IMR-90 (cell line): ENCODE measurements around the gene AGTPBP1. TPM values are rescaled to one million over a fixed set of nuclear protein-coding genes. Genes with fewer than 3 reads are reported as not detected.

Source experiments
- ATAC-seq: fragments of 200-7000 bp; cut with Tn5 transposase; 2 replicates; pipeline ENCODE4 v1.9.1; 2020; ENCODE audit warnings: low read depth, mild to moderate bottlenecking, moderate library complexity
- BruUV-seq: library from RNA; stranded (reverse); fragments of 400-500 nt; replicated peaks from 2 replicates; lab custom pipeline; 2021; lab: Mats Ljungman, UMichigan
- CTCF ChIA-PET: fragments of 300-600 bp; formaldehyde crosslinking; extraction: SDS; loops from one replicate; lab custom pipeline; 2021; ENCODE audit warnings: antibody characterized with exemption; lab: Yijun Ruan, JAX
- POLR2A ChIA-PET: fragments of 300-600 bp; sonication (Branson Sonifier 250); formaldehyde crosslinking; loops from one replicate; lab custom pipeline; 2022; ENCODE audit warnings: antibody characterized with exemption; ENCODE audit not compliant: unreplicated experiment; lab: Charles Lee
- DNase-seq: peaks from one replicate; pipeline ENCODE4 v3.0.0; 2013
- H2AFZ ChIP-seq: replicated peaks from 2 replicates; pipeline ENCODE3; 2013; ENCODE audit warnings: low read length, mild to moderate bottlenecking; ENCODE audit not compliant: poor library complexity
- H2AK5ac ChIP-seq: 2 replicates; pipeline ENCODE4 v1.6.1; 2013; ENCODE audit warnings: low read depth, low read length, inconsistent platforms
- H2AK9ac ChIP-seq: replicated peaks from 2 replicates; pipeline ENCODE3; 2013; ENCODE audit warnings: mild to moderate bottlenecking, low read depth, low read length, moderate library complexity; ENCODE audit not compliant: poor library complexity
- H2BK120ac ChIP-seq: 2 replicates; pipeline ENCODE4 v1.6.1; 2013; ENCODE audit warnings: low read depth, low read length, inconsistent platforms
- H2BK15ac ChIP-seq: 3 replicates; pipeline ENCODE4 v1.6.1; 2013; ENCODE audit warnings: low read depth, low read length, inconsistent platforms
- H2BK20ac ChIP-seq: 2 replicates; pipeline ENCODE4 v1.6.1; 2013; ENCODE audit warnings: low read depth, mild to moderate bottlenecking, inconsistent platforms, low read length, moderate library complexity
- H2BK5ac ChIP-seq: 2 replicates; pipeline ENCODE4 v1.6.1; 2013; ENCODE audit warnings: mild to moderate bottlenecking, low read depth, low read length, inconsistent platforms; ENCODE audit not compliant: poor library complexity, severe bottlenecking
- H3K14ac ChIP-seq: replicated peaks from 2 replicates; pipeline ENCODE4 v1.6.1; 2013; ENCODE audit warnings: low read depth, low read length, inconsistent platforms
- H3K18ac ChIP-seq: 2 replicates; pipeline ENCODE4 v1.6.1; 2013; ENCODE audit warnings: low read depth, low read length, control low read depth
- H3K23ac ChIP-seq: 2 replicates; pipeline ENCODE4 v1.6.1; 2013; ENCODE audit warnings: low read depth, low read length, inconsistent platforms
- H3K27ac ChIP-seq: 2 replicates; pipeline ENCODE4 v1.5.1; 2013; ENCODE audit warnings: mild to moderate bottlenecking, control low read depth, low read length; ENCODE audit not compliant: insufficient read depth
- H3K27me3 ChIP-seq: 2 replicates; pipeline ENCODE4 v1.6.1; 2013; ENCODE audit warnings: low read length; ENCODE audit not compliant: control insufficient read depth, insufficient read depth
- H3K36me3 ChIP-seq: 2 replicates; pipeline ENCODE4 v1.6.1; 2013; ENCODE audit warnings: low read length, mixed read lengths; ENCODE audit not compliant: control insufficient read depth, insufficient read depth
- H3K4ac ChIP-seq: 2 replicates; pipeline ENCODE4 v1.6.1; 2013; ENCODE audit warnings: low read depth, low read length, inconsistent platforms
- H3K4me1 ChIP-seq: 2 replicates; pipeline ENCODE4 v1.6.1; 2013; ENCODE audit warnings: low read length, mixed read lengths; ENCODE audit not compliant: control insufficient read depth, insufficient read depth
- H3K4me2 ChIP-seq: 2 replicates; pipeline ENCODE4 v1.6.1; 2013; ENCODE audit warnings: low read depth, mild to moderate bottlenecking, control low read depth, low read length, moderate library complexity
- H3K4me3 ChIP-seq: 2 replicates; pipeline ENCODE4 v1.5.1; 2013; ENCODE audit warnings: low read depth, mild to moderate bottlenecking, control low read depth, low read length, moderate library complexity; ENCODE audit not compliant: insufficient read depth
- H3K56ac ChIP-seq: 2 replicates; pipeline ENCODE4 v1.6.1; 2013; ENCODE audit warnings: low read length, inconsistent platforms; ENCODE audit not compliant: insufficient read depth; ENCODE audit errors: extremely low read depth
- H3K79me1 ChIP-seq, 2 experiments: 2 replicates each; pipeline ENCODE4 v1.6.1; 2013; ENCODE audit warnings: low read length in 2 of 2, inconsistent platforms in 1 of 2, low read depth in 1 of 2
- H3K9ac ChIP-seq: 2 replicates; pipeline ENCODE4 v1.6.1; 2013; ENCODE audit warnings: low read depth, low read length, control low read depth
- H3K9me1 ChIP-seq: 2 replicates; pipeline ENCODE4 v1.6.1; 2013; ENCODE audit warnings: low read length, inconsistent platforms; ENCODE audit not compliant: insufficient read depth
- H3K9me3 ChIP-seq: 2 replicates; pipeline ENCODE4 v1.6.1; 2013; ENCODE audit warnings: low read length; ENCODE audit not compliant: control insufficient read depth, insufficient read depth
- H4K20me1 ChIP-seq: 2 replicates; pipeline ENCODE4 v1.6.1; 2013; ENCODE audit warnings: low read length, inconsistent platforms; ENCODE audit not compliant: insufficient read depth
- H4K5ac ChIP-seq: 2 replicates; pipeline ENCODE4 v1.6.1; 2013; ENCODE audit warnings: mild to moderate bottlenecking, low read depth, low read length, control low read depth
- H4K8ac ChIP-seq, 2 experiments: 2 replicates each; pipeline ENCODE4 v1.6.1; 2013; ENCODE audit warnings: low read depth in 2 of 2, low read length in 2 of 2, control low read depth in 1 of 2, inconsistent platforms in 1 of 2
- H4K91ac ChIP-seq: 2 replicates; pipeline ENCODE4 v1.6.1; 2013; ENCODE audit warnings: low read depth, low read length, inconsistent platforms; ENCODE audit not compliant: insufficient read depth
- CEBPB ChIP-seq: IDR thresholded peaks from 2 replicates; pipeline ENCODE4 v1.6.1; 2012; ENCODE audit warnings: low read depth, low read length, improper control_type of control experiment
- ELK1 ChIP-seq: fragments of 150-350 bp; IDR thresholded peaks from 2 replicates; pipeline ENCODE4 v1.6.1; 2016; ENCODE audit warnings: low read depth, mild to moderate bottlenecking, low read length, moderate library complexity, borderline replicate concordance
- MAFK ChIP-seq: IDR thresholded peaks from 2 replicates; pipeline ENCODE4 v1.6.1; 2012; ENCODE audit warnings: low read depth, low read length, improper control_type of control experiment
- MAZ ChIP-seq: IDR thresholded peaks from 2 replicates; pipeline ENCODE4 v1.6.1; 2012; ENCODE audit warnings: low read depth, mild to moderate bottlenecking, low read length, improper control_type of control experiment, moderate library complexity, borderline replicate concordance
- NFE2L2 ChIP-seq: fragments of 150-350 bp; IDR thresholded peaks from 2 replicates; pipeline ENCODE4 v1.6.1; 2016; ENCODE audit warnings: low read depth, mild to moderate bottlenecking, low read length
- POLR2A ChIP-seq: IDR thresholded peaks from 2 replicates; pipeline ENCODE4 v1.6.1; 2012; ENCODE audit warnings: mild to moderate bottlenecking, low read depth, low read length
- RAD21 ChIP-seq: IDR thresholded peaks from 2 replicates; pipeline ENCODE4 v1.6.1; 2012; ENCODE audit warnings: low read length, improper control_type of control experiment
- RCOR1 ChIP-seq: IDR thresholded peaks from 2 replicates; pipeline ENCODE4 v1.6.1; 2012; ENCODE audit warnings: mild to moderate bottlenecking, low read length, improper control_type of control experiment; ENCODE audit not compliant: insufficient replicate concordance
- RFX5 ChIP-seq: IDR thresholded peaks from 2 replicates; pipeline ENCODE4 v1.8.0; 2012; ENCODE audit warnings: low read depth, mild to moderate bottlenecking, low read length, moderate library complexity
- USF2 ChIP-seq: fragments of 150-350 bp; IDR thresholded peaks from 2 replicates; pipeline ENCODE4 v1.6.1; 2017; ENCODE audit warnings: mild to moderate bottlenecking, antibody characterized with exemption, low read length, low read depth
- WGBS, 2 experiments: methylation state at CpG; one replicate each; pipeline versions ENCODE4 v1.1.5 to v1.1.7; 2013; ENCODE audit warnings: missing lambda C conversion rate in 2 of 2; ENCODE audit not compliant: insufficient read length in 1 of 2; ENCODE audit errors: extremely low coverage in 2 of 2; 5-methylcytosine and 5-hydroxymethylcytosine counted together
- dilution Hi-C: fragments of 300-500 bp; cut with HindIII; formaldehyde crosslinking; loops from one replicate; pipeline ENCODE4 v1.14.3; 2018; ENCODE audit warnings: low sequenced_read_pairs; ENCODE audit not compliant: unreplicated experiment
- in situ Hi-C: fragments of 300-500 bp; cut with MboI; formaldehyde crosslinking; loops from 3 replicates; pipeline ENCODE4 v1.14.3; 2019; ENCODE audit warnings: low sequenced_read_pairs, inconsistent platforms, mixed read lengths
- intact Hi-C: fragments of 100-400 bp; cut with micrococcal nuclease; formaldehyde crosslinking; loops from 2 replicates; pipeline ENCODE4 v1.10.0; 2022
- polyA plus RNA-seq, 3 experiments: library from polyadenylated mRNA; depleted of rRNA; stranded (reverse); fragments of >200 nt; gene quantifications; 2 replicates each; pipeline ENCODE4 v1.2.3, GENCODE V29; 2012; ENCODE audit warnings: low replicate concordance in 1 of 3
- total RNA-seq: library from RNA; depleted of rRNA; stranded (reverse); fragments of >200 nt; gene quantifications from 2 replicates; pipeline ENCODE4 v1.2.3, GENCODE V29; 2012
- TF ChIP-seq, protein P1 (sequence below): conservative IDR thresholded peaks from 2 replicates; pipeline ENCODE4 v1.5.1; 2012; ENCODE audit warnings: mild to moderate bottlenecking, low read depth, low read length, improper control_type of control experiment

The AGTPBP1 gene
- total and polyA plus RNA-seq, 2 of the 4 experiments (the other 2 are of a cell fraction): 3.3 to 9.0 TPM

DNA sequence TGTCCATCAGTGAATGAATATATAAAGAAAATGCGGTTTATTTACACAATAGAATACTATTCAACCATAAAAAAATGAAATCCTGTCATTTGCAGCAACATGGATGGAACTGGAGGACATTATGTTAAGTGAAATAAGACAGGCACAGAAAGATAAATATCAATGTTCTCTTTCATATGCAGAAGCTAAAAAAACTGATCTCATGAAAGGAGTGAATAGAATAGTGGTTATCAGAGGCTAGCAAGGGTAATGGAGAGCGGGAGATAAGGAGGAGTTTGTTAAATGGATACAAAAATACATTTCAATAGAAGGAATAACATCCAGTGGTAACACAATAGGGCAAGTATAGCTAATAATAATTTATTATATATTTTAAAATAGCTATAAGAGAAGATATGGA is 65.0 kb downstream of the AGTPBP1 start:
- Histone ChIP-seq H3K4me2 (no peak overlapping the region), H3K9me3 (no peaks in the 10 kb centered on the region), H2BK120ac (no peak overlapping the region), H3K27me3 (no peaks in the 10 kb centered on the region), H3K23ac (no peak overlapping the region), H2AFZ (no peak overlapping the region), H4K20me1 (no peaks in the 10 kb centered on the region), H3K56ac (no peak overlapping the region), H3K4me1 (no peaks in the 10 kb centered on the region), H4K5ac (no peak overlapping the region), H3K9ac (no peak overlapping the region), H2AK9ac (no peak overlapping the region), H3K9me1 (no peaks in the 10 kb centered on the region), H2BK5ac (no peak overlapping the region), H2BK15ac (no peak overlapping the region), H3K14ac (no peak overlapping the region), H3K79me1 (no peaks in the 10 kb centered on the region), H2BK20ac (no peak overlapping the region), H4K91ac (no peak overlapping the region), H4K8ac (no peak overlapping the region), H3K27ac (no peak overlapping the region), H3K18ac (no peak overlapping the region), H3K4me3 (no peak overlapping the region), H2AK5ac (no peak overlapping the region), H3K4ac (no peak overlapping the region), H3K36me3 (no peaks in the 10 kb centered on the region)
- intact Hi-C loops (no loop called here), in situ Hi-C loops (no loop called here), dilution Hi-C loops (no loop called here)
- ATAC-seq (no peak), DNase-seq (no peak)
- POLR2A ChIA-PET: no interaction called here
- TF ChIP-seq RAD21 (no peak), MAZ (no peak), USF2 (no peak), NFE2L2 (no peak), RCOR1 (no peak), MAFK (no peak), ELK1 (no peak), CEBPB (no peak), RFX5 (no peak), POLR2A (no peak)
- TF ChIP-seq, protein P1, sequence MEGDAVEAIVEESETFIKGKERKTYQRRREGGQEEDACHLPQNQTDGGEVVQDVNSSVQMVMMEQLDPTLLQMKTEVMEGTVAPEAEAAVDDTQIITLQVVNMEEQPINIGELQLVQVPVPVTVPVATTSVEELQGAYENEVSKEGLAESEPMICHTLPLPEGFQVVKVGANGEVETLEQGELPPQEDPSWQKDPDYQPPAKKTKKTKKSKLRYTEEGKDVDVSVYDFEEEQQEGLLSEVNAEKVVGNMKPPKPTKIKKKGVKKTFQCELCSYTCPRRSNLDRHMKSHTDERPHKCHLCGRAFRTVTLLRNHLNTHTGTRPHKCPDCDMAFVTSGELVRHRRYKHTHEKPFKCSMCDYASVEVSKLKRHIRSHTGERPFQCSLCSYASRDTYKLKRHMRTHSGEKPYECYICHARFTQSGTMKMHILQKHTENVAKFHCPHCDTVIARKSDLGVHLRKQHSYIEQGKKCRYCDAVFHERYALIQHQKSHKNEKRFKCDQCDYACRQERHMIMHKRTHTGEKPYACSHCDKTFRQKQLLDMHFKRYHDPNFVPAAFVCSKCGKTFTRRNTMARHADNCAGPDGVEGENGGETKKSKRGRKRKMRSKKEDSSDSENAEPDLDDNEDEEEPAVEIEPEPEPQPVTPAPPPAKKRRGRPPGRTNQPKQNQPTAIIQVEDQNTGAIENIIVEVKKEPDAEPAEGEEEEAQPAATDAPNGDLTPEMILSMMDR: no peak
- no CpG with 5 or more reads among the region's 2 CpGs for WGBS, 2 experiments
- no TSS peak for BruUV-seq
- CTCF ChIA-PET: interaction anchor here (0.6 kb wide), 2 partner anchors 24 to 29 kb away, joined by 3 read pairs; no protein-coding TSS in a partner anchor
